ENCODE results near the gene C2orf92. TPM values are rescaled to one million over a fixed set of nuclear protein-coding genes. Genes with fewer than 3 reads are reported as not detected.
A peak's percentile ranks its signal among the peaks of the same experiment; 100 is the strongest.

The C2orf92 gene
- total RNA-seq, 1 experiment from 2014 or later, result 1.0 TPM

DNA sequence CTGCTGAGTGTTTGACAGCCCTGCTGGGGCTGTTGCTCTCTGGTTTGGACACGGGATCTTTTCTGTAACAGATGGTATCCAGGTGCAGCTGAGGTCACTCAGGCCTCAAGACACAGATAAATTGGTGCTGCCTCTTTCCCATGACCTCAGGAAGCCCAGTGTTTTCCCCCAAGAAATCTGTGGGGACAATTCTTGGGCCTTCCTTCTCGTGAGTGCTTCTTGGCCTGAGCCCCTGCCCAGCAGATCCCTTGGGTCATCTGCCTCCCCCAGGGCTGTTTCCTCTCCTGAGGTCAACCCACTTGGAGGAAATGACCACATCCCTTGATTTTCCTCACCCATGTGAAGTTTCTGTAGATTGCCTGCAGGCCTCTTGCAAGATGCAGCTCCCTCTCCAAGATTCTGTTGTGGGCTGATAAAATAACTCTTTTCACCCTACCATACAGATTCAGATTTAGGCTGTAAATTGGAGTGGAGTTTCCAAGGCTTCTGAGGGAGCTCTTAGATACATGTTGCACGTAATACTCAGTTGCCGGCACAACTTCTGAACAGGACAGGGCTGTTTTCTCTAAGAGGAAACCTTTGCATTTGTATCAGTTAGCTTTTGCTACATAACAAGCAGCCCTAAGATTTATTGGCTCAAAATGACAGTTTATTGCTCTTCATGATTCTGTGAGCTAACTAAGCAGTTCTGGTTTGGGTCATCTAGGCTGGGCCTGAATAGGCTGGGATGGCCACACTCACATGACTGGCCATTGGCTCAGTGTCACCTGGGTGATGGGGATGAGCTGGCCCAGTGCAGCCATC lies 57.0 kb downstream of the C2orf92 start:
- no peak for DNase-seq (ENCODE audit: low read depth)

DNA sequence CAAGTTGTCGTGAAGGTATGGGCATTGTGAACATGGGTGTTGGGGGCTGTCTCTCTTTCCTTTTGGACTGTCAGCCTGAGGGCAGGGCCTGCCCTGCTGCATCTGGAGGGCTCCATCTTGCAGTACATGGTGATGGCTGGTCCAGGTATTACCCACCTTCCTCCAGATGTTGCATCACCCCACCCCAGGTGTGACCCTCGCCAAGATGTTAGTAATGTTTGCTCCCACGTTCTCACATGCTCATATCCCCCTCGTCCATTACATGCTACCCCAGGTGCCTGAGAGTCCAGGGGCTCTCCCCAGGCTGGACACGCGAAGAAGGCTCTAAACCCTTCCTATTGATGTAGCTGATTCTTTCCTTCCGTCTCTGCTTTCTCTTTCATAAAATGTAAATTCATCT lies 57.8 kb downstream of the C2orf92 start:
- DNase-seq (ENCODE audit: low read depth), result no peak

DNA sequence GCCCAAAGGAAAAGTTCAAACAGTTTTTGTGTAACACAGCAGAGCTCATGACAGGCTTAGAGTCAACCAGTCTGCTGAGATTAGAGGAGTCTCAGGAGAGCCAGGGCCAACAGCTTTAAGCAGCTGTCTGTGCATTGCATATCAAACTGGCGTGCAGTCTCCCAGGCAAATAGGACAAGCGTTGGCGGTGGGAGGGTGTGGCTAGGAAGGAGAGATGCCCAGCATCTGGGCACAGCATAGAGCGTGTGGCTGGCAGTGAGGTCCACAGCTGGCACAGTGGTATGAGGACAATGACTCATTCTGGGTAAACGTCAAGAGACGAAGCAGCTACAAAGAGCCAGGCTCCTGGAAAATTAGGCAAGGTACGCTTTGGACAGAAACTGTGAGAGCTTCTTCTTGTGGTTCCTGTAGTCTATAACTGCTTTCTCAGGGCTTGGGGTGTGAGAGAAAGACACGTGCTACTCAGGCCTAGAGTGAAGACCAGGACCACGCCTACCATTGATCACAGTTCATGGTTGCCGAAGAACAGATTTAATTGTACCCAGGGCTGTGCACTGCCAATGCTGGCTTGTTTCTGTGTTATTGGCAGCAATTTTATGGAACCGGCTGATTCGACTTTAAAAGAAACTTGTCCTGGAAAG lies 58.7 kb downstream of the C2orf92 start:
- peak; percentile 38 for DNase-seq (ENCODE audit: low read depth)

DNA sequence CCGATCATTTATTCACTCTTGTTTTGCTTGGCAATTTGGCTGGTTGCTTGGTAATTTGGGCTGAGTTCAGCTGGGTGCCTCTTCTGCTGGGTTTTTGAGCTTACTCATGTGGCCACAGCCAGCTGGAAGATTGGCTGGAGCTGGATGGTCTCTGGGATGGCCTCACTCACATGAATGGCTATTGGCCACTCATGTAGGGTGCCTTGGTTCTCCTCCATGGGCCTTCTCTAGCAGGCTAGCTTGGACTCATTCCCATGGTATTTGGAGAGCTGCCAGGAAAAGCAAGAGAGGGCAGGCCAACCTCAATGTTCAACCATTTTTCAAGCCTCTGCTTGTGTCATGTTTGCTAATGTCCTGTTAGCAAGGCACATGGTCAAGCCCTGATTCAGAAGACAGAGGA lies 60.7 kb downstream of the C2orf92 start:
- peak; percentile 76 for DNase-seq (ENCODE audit: low read depth)

DNA sequence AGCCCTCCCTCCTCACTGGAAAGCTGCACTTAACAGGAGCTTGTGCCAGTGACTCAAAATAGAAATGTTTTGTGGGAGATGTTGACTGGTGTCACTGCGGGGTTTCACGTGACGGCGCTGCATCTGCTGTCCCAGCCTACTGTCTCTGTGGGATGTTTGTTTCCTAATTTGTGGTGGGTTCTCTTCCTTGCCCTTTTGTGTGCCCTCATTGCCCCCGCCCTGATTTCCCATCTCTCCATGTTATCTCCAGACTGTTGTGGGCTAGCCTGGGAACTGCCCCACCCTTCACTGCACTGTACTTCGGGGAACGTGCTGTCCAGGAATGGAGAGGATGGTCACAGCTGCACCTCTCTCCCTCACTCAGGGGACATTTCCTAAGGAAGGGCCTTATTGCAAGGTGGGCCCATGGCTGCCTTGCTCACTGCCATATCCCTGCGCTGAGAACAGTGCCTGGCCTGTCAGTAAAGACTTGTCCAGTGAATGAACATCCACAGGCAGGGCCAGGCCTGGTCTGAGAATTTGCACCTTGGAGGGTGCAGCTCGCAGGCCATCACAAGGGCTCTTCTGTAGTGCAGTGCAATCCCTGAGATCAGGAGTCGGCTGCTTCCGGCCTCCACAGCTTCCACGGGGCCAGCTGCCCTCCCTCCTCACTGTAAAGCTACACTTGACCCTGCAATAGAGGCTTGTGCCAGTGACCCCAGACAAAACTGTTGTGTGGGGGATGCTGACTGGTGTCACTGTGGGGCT lies 61.9 kb downstream of the C2orf92 start:
- no peak for DNase-seq (ENCODE audit: low read depth)

DNA sequence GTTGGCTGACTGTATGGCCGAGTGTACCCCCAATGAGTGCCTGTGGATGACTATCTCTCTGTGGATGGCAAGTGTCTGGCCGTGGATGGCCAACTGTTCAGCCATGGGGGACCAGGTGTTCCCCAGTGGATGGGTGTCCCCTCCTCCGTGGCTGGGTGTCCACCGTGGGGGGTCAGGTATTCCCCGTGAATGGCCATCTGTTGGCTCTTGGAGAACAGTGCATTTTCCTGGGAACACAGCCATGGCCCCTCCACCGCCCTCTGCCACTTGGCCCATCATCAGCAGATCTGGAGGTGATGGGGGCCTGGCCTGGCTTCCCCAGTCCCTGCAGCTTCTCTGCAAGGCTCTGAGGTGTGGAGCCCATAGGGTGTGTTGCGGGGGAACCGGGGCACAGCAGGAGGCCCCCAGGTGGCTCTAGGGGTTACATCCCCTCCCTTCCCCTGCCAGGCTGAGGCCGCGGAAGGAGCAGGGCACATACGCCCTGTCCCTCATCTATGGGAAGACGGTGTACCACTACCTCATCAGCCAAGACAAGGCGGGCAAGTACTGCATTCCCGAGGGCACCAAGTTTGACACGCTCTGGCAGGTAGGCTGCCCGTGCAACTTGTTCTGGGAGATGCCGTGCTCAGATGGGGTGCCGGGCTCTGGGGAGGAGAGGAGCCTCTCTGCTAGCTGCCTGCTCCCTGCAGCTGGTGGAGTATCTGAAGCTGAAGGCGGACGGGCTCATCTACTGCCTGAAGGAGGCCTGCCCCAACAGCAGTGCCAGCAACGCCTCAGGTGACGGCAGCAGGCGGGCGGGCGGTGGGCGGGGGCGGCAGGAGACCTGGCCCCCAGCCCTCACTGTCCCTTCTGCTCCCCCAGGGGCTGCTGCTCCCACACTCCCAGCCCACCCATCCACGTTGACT lies 63.2 kb downstream of the C2orf92 start:
- DNase-seq (ENCODE audit: low read depth), result no peak

DNA sequence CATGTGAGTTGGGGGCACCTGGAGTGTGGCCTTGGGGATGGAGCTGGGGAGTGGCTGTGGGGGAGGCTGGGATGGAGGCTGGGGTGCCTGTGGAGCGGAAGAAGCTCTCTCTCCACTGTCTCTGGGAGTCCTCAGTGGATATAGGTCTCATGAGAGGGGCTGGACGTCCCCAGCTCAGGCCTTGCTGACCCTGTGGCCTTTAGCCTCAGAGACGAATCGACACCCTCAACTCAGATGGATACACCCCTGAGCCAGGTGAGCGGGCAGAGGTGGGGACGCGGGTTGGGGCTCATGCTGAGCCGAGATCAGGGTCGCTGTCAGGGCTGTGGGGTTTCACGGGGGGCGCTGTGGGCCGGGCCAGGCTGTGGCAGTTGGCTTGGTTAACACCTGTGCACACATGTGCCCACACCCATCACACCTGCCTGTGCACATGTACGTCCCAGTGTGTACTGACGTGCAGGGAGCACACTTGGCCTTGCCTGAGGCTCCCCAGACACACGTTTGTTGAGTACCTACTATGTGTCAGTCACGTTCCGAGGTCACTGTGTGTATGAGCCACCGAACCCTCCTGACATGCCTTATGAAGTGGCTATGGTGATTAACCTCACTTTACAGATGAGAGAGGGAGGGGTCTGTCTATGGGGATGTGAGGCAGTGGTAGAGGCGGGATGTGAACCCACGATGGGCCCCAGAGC lies 64.0 kb downstream of the C2orf92 start:
- DNase-seq (ENCODE audit: low read depth), result no peak

DNA sequence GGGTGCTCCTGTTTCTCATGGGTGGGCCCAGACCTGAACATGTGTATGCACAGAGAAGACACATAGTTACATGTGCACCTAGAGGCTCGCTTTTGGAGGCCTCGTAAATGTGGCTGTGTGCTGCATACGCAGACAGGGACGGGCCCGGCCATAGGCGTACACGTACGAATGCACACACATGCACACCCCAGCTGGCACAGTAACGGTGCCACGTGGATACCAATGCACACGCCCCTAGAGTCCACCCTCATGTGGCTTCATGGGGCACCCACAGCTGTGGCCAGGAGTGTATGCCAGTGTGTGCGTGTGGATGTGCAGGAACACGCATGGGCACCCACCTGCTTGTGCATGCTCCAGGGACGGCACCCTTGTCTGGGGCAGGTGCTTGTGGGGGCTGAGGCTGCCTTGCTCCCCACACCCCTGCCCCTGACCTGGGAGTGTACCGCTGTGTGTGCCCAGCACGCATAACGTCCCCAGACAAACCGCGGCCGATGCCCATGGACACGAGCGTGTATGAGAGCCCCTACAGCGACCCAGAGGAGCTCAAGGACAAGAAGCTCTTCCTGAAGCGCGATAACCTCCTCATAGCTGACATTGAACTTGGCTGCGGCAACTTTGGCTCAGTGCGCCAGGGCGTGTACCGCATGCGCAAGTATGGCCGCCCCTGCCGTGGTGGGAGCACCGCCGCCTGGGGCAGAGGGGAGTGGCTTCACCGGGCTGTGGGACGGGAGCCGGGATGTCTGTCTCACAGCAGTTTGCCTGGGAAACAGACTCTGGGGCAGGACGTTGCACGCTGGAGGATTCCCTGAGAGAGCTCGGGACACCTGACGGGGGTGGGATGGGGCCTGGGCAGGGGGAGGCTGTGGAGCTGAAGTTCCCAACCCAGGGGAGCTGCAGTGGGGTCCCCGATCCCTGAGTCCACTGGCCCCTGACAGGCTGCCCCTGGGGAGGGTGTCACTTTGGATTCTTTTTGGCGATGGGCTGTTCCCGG lies 64.8 kb downstream of the C2orf92 start:
- no peak for DNase-seq (ENCODE audit: low read depth)

DNA sequence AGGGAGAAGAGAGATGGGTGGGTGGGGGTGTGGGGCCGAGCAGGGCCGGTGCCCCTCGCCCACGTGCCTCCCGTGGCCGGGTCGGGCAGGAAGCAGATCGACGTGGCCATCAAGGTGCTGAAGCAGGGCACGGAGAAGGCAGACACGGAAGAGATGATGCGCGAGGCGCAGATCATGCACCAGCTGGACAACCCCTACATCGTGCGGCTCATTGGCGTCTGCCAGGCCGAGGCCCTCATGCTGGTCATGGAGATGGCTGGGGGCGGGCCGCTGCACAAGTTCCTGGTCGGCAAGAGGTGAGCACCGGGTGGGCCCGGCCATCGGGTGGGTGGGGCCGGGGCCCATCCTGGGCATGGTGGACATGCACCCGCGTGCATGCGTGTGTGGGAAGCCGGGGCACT lies 65.6 kb downstream of the C2orf92 start:
- DNase-seq (ENCODE audit: low read depth), result no peak

DNA sequence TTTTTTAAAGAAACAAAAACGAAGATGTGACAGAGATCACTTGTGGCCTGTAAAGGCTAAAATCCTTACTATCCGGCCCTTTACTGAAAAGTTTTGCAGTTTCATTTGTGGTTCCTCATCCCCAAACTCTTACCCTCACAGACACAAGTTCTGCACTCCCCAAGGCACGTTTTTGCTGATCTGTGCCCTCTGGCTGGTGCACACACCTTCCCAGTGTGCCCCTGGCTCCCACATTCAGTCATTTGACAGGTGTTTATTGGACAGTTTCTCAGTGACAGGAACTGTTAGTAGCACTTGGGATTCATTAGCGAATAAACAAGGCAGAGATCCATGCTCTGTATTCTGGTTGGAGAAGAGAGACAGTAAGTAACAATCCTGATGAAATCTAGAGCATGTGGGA lies 66.7 kb downstream of the C2orf92 start:
- DNase-seq (ENCODE audit: low read depth), result no peak

DNA sequence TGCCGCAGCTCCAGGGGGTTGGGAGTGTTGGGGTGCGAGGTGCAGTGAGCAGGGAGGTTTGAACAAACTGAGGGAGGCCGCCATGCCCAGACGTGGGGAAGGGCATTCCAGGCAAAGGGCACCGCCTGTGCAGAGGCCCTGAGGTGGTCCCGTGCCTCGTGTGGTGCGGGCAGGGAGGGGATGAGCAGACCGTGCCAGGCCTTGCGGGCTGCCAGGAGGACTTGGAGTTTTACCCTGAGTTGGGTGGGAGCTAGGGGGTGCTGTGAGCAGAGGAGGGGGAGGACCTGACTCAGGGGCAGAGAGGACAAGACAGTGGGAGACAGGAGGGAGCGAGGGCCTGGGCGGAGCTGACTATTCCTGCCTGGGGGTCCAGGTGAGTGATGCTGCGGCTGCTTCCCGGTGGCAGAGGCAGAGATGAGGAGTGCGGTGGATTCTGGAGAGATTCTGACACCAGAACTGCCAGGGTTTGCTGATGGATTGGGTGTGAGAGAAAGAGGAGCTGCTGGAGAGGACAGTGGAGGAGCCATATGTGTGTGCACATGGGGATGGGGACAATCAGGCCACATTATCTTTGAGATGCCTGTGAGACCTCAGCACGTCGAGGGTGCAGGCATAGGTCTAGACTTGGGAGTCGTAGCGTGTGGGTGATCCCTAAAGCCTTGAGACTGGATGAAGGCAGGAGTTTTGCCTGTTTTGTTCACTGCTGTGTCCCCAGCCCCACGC lies 67.3 kb downstream of the C2orf92 start:
- no peak for DNase-seq (ENCODE audit: low read depth)

DNA sequence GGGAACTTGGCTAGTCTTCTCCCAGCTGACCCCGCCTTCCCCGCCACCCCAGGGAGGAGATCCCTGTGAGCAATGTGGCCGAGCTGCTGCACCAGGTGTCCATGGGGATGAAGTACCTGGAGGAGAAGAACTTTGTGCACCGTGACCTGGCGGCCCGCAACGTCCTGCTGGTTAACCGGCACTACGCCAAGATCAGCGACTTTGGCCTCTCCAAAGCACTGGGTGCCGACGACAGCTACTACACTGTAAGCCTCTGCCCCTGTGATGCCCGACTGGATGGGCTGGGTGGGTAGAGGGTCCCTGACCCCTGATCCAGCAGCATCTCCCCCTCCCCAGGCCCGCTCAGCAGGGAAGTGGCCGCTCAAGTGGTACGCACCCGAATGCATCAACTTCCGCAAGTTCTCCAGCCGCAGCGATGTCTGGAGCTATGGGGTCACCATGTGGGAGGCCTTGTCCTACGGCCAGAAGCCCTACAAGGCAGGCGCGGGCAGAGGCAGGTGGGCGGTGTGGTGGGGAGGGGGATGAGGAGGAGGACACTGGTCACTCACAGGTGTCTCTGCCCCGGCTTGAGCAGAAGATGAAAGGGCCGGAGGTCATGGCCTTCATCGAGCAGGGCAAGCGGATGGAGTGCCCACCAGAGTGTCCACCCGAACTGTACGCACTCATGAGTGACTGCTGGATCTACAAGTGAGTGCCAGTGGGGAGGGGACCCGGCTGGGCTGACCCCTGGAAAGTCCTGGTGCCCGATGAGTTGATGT lies 68.1 kb downstream of the C2orf92 start:
- no peak for DNase-seq (ENCODE audit: low read depth)

DNA sequence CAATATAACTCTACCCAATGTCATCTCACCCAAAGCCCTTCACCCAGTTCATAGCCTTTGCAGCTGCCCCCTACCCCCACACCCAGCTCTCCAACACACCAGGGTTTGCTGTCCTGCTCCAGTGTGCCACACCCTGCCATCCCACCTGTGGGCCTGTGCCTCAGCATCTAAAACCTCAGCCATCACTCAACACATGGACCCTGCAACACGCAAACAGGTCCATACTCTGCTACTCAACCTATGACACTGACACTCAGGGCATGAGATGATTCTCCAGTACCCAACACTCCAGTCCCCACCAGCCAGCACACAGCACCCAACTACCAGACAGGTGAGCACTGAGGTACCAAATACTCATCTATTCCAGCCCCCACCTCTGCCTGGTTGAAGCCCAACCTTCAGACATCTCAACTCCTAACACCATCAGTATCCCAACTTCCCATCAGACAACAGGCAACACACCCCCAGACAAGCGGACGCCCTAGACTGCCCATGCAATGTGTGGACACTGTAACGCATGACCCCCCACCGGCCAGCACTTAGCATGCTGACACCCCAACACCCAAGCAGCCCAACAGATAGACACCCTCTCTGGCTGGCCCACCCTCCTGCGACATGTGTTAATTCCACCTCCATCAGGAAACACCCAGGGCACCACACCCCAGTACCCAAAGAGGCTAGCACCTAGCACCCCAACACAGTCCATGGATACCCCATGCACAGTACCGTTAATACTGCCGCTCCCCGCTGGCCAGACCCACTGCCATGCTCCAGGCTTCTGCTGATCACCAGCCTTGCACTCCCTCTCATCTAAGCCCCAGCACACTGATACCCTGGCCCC lies 68.9 kb downstream of the C2orf92 start:
- no peak for DNase-seq (ENCODE audit: low read depth)

DNA sequence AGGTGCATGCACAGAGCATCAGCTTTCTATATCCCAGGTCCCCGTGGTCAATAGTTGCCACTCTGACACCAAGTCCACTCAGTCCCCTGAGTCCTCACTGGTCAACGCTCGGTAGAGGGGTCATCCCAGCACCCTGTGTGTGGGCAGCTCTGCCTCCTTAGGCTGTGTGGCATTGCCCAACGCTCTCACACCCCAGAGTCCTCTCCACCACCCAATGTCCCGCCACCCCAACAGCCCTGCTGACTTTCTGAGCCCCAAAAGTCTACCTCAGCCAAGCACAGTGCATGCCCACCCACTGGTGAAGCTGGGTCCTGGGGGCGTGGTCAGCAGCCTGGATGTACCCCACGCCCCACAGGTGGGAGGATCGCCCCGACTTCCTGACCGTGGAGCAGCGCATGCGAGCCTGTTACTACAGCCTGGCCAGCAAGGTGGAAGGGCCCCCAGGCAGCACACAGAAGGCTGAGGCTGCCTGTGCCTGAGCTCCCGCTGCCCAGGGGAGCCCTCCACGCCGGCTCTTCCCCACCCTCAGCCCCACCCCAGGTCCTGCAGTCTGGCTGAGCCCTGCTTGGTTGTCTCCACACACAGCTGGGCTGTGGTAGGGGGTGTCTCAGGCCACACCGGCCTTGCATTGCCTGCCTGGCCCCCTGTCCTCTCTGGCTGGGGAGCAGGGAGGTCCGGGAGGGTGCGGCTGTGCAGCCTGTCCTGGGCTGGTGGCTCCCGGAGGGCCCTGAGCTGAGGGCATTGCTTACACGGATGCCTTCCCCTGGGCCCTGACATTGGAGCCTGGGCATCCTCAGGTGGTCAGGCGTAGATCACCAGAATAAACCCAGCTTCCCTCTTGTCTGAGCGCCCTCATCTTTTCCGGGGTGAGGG lies 69.7 kb downstream of the C2orf92 start:
- DNase-seq (ENCODE audit: low read depth), result no peak

DNA sequence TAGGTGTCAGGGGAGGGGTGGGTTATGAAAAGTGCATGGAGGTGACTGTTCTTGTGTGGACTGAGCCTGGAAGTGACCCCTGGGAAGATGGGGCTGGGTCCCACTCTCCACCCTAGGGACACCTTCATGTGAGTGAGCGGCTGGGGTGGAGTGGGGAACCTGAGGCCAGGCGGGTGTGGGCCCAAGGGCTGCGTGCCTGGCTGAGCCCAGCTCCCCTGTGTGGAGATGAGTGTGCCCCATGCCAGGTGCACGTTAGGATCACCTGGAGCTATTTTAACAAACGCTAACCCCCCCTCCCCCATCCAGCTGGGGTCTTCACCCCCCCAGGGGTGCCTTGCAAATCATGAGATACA lies 70.4 kb downstream of the C2orf92 start:
- DNase-seq (ENCODE audit: low read depth), result no peak

DNA sequence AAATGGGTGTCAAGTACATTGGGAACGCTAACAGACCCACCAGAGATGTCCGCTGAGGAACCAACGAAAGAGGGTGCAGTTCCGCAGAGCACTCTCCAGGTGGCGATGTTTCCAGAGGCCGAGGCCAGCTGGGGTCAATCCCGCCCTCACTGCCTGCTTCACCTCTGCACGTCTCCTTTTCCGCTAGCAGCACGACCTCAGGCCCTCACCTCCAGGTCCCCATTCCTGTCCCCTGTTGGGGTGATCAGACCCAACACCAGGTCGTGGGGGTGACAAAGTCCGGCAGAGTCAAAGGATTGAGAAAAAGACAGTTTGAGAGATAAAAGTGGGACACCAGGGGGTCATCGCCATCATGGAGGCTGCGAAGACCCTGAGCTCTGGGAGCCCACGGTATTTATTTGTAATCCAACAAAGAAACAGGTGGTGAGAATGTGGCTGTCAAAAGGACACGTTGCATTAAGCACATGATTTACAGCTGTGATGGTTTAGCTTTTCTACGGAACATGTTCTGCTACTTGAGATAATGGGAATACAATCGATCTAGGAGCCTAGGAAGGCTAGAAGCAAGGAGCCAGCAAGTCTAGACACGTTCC lies 71.2 kb downstream of the C2orf92 start:
- no peak for DNase-seq (ENCODE audit: low read depth)
